Uterus (tissue), 4 donors: Measurements from ENCODE around the gene MOB3B. TPM values are rescaled to one million over a fixed set of nuclear protein-coding genes. Genes with fewer than 3 reads are reported as not detected.

Source experiments
- DNase-seq, 2 donors: peaks; one replicate each; pipeline ENCODE4 v3.0.0-alpha.2; 2019 to 2020
- H3K27ac ChIP-seq, 2 donors: fragments of 200-600 bp; sonication (generic); 1 replicate in 1 of 2; 2 replicates in 1 of 2; pipeline ENCODE4 v1.5.1; 2016 to 2018
- H3K27me3 ChIP-seq, 2 donors: fragments of 200-600 bp; sonication (generic); one replicate each; pipeline ENCODE4 v1.5.1; 2018 to 2019; ENCODE audit warnings: control low read depth in 1 of 2
- H3K36me3 ChIP-seq, 2 donors: fragments of 200-600 bp; sonication (generic); one replicate each; pipeline ENCODE4 v1.5.1; 2019; ENCODE audit warnings: control low read depth in 1 of 2
- H3K4me1 ChIP-seq, 2 donors: fragments of 200-600 bp; sonication (generic); one replicate each; pipeline ENCODE4 v1.5.1; 2018 to 2019; ENCODE audit warnings: control low read depth in 1 of 2
- H3K4me3 ChIP-seq, 2 donors: fragments of 200-600 bp; sonication (generic); 1 replicate in 1 of 2; 2 replicates in 1 of 2; pipeline ENCODE4 v1.5.1; 2018 to 2019; ENCODE audit warnings: mild to moderate bottlenecking in 1 of 2
- H3K9me3 ChIP-seq, 2 donors: fragments of 200-600 bp; sonication (generic); one replicate each; pipeline ENCODE4 v1.5.1; 2019; ENCODE audit warnings: control low read depth in 1 of 2
- POLR2A ChIP-seq, 2 donors: fragments of 450-650 bp; IDR thresholded peaks; one replicate each; pipeline ENCODE4 v1.6.1; 2016; ENCODE audit warnings: antibody characterized with exemption in 2 of 2, mild to moderate bottlenecking in 1 of 2, moderate library complexity in 1 of 2
- intact Hi-C: fragments of 100-400 bp; cut with DNase I; formaldehyde crosslinking; loops from one replicate; pipeline ENCODE4 v1.15.1; 2023; ENCODE audit warnings: low total_unique reads
- total RNA-seq, 4 donors: library from RNA; depleted of rRNA in 3 of 4; stranded (reverse); fragments of >200 nt in 3 of 4; gene quantifications; one replicate each; pipeline versions ENCODE4 v1.1.0 to v1.2.4, GENCODE V29; 2014 to 2023
- TF ChIP-seq, protein P1 (sequence below), 4 experiments: fragments of 200-600 bp in 2 of 4; fragments of 450-650 bp in 2 of 4; sonication (generic) in 2 of 4; IDR thresholded peaks; one replicate each; pipeline ENCODE4 v1.5.1; 2016 to 2019; ENCODE audit warnings: antibody characterized with exemption in 4 of 4, mild to moderate bottlenecking in 2 of 4, moderate library complexity in 1 of 4
- donor health status: DM: yes; HTN: yes; CAD: no.

The MOB3B gene
- total RNA-seq, 4 donors from 2014 or later = 2.0 to 34.4 (median 12.6) TPM

DNA sequence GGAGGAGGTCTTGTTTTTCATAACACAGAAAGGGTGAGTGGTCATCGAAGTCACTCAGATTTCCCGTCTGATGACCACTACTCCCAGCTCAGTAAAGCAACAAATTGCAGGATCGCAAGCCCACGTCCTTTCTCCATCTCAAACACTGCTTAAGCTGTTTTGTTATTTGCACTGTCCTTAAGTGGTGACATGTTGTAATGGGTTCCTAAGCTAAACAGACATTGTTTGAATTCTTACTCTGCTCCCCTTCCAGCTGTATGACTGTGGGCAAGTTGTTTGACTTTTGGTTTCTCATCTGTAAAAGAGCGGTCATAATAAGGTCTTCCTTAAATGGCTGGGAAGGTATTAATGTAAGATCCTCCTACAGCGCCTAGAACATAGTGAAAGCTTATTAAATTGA lies 169.9 kb downstream of the MOB3B start:
- H3K36me3 ChIP-seq = no peaks in the 10 kb centered on the region
- TF ChIP-seq, protein P1, sequence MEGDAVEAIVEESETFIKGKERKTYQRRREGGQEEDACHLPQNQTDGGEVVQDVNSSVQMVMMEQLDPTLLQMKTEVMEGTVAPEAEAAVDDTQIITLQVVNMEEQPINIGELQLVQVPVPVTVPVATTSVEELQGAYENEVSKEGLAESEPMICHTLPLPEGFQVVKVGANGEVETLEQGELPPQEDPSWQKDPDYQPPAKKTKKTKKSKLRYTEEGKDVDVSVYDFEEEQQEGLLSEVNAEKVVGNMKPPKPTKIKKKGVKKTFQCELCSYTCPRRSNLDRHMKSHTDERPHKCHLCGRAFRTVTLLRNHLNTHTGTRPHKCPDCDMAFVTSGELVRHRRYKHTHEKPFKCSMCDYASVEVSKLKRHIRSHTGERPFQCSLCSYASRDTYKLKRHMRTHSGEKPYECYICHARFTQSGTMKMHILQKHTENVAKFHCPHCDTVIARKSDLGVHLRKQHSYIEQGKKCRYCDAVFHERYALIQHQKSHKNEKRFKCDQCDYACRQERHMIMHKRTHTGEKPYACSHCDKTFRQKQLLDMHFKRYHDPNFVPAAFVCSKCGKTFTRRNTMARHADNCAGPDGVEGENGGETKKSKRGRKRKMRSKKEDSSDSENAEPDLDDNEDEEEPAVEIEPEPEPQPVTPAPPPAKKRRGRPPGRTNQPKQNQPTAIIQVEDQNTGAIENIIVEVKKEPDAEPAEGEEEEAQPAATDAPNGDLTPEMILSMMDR (IDR thresholded peaks at IDR 0.05) = no peak
- no peak for TF ChIP-seq POLR2A (IDR thresholded peaks at IDR 0.05)
- no peaks in the 10 kb centered on the region for H3K9me3 ChIP-seq
- intact Hi-C loops = no loop called here
- H3K27me3 ChIP-seq = no peaks in the 10 kb centered on the region
- H3K4me3 ChIP-seq = no peak overlapping the region
- no peaks in the 10 kb centered on the region for H3K4me1 ChIP-seq
- H3K27ac ChIP-seq = no peak overlapping the region
- DNase-seq = no peak

- no peaks in the 10 kb centered on the region for H3K4me1 ChIP-seq
Measured at GRCh38 chr9:27358007-27358406, 171.6 kb downstream of the MOB3B start.

DNA sequence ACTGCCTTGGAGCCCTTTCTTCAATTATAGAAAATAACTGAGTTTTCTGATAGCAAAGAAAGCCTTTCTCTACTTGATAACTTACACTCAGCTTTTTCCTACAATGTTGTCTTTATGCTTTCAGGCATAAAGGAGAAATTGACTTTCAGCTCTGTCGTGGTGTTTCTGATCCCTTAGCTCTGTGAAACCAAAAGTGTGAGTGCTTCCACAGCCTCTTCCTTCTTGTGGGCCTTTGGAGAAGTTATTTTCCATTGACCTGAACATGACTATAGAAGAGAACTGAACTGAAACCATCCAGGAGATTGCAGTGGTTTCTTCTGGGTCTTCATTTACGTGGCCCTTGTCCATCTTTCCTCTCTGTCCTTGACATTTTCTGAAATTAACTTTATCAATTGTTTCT lies 173.2 kb downstream of the MOB3B start:
- H3K27me3 ChIP-seq = no peaks in the 10 kb centered on the region
- H3K9me3 ChIP-seq = no peaks in the 10 kb centered on the region
- no peak for DNase-seq
- H3K27ac ChIP-seq = peak overlapping the region in 1 of 2 donors; percentile 23
- H3K36me3 ChIP-seq = no peaks in the 10 kb centered on the region
- TF ChIP-seq, protein P1 (IDR thresholded peaks at IDR 0.05) = no peak
- TF ChIP-seq POLR2A (IDR thresholded peaks at IDR 0.05) = no peak
- peaks cover 0 to 3% of the 10 kb centered on the region in 2 donors for H3K4me1 ChIP-seq
- intact Hi-C loops = no loop called here
- H3K4me3 ChIP-seq = no peak overlapping the region

More at GRCh38 chr9:27358007-27358406, 171.6 kb downstream of the MOB3B start:
- Histone ChIP-seq H3K36me3 (no peaks in the 10 kb centered on the region), H3K4me3 (no peak overlapping the region), H3K27me3 (no peaks in the 10 kb centered on the region), H3K27ac (no peak overlapping the region), H3K9me3 (no peaks in the 10 kb centered on the region)
- no peak for DNase-seq
- intact Hi-C loops = no loop called here
- no peak for TF ChIP-seq POLR2A (IDR thresholded peaks at IDR 0.05)
- TF ChIP-seq, protein P1 (IDR thresholded peaks at IDR 0.05) = no peak

DNA sequence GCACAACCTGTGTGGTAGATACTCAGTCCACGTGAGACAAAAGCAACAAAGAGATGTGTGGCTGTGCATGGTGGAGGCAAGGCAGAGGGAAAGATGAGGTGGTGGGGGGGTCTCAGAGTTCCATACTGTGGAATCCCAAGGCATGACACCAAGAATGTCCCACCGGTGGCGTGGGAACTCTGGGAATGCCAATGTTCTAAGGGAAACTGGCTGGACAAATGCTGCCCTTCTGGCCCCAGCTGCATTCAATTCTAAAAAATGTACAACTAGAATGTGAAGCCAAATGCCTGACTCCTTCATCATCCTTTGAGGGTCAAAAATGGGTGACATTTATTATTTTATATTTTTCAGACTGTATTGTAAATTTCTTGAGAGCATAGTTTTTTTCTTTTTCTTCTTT lies 174.4 kb downstream of the MOB3B start:
- no peak for DNase-seq
- no peaks in the 10 kb centered on the region for H3K36me3 ChIP-seq
- H3K27ac ChIP-seq = peak overlapping the region in 1 of 2 donors; percentile 2
- H3K4me3 ChIP-seq = no peak overlapping the region
- H3K4me1 ChIP-seq = peaks cover 0 to 3% of the 10 kb centered on the region in 2 donors
- H3K9me3 ChIP-seq = no peaks in the 10 kb centered on the region
- no peaks in the 10 kb centered on the region for H3K27me3 ChIP-seq
- intact Hi-C loops = no loop called here
- TF ChIP-seq, protein P1 (IDR thresholded peaks at IDR 0.05) = no peak
- no peak for TF ChIP-seq POLR2A (IDR thresholded peaks at IDR 0.05)

DNA sequence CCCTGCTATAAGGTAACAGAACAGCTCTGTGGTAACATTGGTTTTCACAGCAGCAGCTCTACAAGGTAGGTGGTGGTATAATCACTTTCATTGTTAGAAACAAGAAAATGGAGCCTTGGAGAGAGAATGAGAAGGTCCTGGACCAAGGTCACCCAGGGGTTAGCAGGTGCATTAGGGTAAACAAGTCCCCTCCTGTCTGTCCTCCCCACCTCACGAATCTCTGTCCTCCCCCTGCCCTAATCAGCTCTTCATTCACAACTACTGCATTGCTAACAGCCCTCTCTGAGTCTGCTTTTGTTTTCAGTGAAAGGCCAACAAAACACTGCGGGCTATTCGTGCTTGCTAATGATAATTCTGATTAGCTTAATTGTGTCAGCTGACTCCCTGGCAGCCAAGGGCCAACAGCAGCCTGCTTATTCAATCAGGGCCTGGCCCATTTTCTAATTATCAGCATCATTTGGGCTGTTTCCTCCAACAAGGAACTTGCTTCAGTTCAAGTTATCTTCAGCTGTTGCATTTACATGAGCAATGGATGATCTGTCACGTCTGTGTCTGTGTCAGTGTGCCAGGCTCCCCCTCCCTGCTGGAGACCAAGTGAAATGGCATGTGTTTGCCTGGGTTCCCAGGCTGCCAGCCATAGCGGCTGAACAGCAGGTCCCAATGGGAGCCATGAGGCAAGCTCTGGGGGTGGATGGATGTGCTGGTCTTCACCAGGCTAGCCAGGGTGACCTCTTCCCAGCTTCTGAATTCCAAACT lies 176.0 kb downstream of the MOB3B start:
- peaks cover 0 to 3% of the 10 kb centered on the region in 2 donors for H3K4me1 ChIP-seq
- no peaks in the 10 kb centered on the region for H3K27me3 ChIP-seq
- intact Hi-C loops = no loop called here
- no peaks in the 10 kb centered on the region for H3K9me3 ChIP-seq
- H3K4me3 ChIP-seq = no peak overlapping the region
- no peak for DNase-seq
- peak overlapping the region; percentile 74 to 75 for H3K27ac ChIP-seq
- no peaks in the 10 kb centered on the region for H3K36me3 ChIP-seq
- no peak for TF ChIP-seq POLR2A (IDR thresholded peaks at IDR 0.05)
- TF ChIP-seq, protein P1 (IDR thresholded peaks at IDR 0.05) = no peak
